ENCODE data around the gene ROBO2.

ROBO2 gene

DNA sequence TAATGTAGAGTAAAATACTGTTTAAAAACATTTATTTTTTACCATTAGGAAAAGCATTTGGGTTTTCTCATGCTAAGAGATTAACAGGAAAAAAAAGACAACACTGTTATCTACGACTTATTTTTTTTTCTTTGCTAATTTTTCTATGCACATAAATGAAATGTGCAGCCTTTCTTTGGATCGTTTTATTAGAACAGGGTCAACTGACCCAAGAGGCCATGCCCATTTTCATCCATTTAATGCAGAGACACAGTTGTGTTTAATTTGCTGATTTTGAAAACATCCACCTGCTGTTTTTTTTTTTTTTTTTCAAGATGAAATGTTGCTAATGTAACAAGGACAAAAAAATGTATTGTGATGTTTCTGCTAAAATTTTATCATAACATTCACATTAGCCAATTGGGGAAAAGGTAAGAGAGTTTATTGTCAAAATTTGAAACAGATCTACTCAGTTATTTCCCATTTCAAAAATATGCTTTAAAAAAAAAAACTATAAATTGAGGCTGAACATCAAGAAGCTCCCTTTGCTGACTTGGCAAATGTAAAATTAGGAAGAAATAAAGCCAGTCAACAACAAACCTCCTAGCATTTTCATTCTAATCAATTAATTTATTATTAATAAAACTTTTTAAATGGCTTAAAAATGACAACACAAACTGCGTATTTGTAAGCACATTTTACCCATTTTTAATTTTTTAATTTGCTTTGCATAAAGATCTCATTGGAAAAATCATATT is 485.2 kb downstream of the ROBO2 start:
- no peak for DNase-seq

DNA sequence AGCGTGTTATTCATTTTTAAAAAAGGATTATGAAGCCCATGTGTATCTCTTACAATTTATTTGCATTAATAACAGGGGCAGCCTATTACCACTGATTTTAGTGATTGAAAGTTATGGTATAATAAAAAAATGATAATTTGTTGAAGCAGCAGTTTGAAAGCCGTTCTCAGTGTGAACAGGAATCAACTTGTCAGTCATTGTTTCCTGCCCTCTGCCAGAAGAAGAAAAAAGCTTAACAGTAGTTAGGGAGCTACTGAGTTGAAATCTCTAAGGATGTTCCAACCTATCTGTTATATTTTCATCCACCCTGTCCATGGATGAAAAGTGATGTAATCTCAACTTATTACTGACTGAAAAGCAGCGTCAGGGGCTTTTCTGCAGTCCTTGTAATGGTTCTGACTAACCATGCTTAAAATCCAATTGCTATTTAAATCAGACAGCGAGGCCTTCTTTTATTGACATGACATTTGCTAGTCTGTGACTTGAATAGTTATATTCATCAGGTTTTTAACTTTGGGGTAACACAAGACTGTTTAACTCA is 486.7 kb downstream of the ROBO2 start:
- no peak for DNase-seq

DNA sequence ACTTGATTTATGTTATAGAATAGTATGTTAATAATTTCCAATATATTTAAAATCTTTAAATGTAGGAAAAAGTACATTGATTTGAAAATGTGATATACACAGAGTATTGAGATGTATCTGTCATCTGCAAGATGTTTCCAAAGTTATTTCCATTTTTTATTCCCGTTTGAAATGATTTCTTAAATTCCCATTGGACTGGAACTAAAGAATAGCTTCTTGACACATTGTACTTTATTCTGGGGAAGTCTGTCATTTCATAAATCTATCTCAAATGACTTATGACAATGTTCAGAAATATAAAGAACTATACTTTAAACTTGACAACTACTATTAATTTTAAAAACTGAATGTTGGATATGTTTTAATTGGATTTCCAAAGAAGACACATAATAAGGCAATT is 489.6 kb downstream of the ROBO2 start:
- no peak for DNase-seq

DNA sequence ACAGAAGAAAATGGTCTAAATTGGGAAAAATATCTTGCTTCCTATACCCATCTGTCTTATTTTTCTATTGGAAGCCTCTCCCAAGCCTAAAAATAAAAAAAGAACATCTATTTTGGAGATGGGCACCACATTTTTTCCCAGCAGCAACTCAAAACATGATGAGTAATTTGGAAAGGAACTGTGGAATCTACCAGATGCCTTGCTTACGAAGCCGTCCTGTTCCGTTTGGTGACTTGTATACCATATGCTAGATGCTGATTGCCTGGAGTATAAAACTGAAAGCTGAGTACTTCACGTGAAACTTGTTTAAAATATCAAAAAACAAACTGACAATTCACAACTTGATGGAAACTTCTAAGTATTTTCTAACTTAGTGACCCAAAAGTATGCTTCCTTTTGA is 491.0 kb downstream of the ROBO2 start:
- DNase-seq, result no peak

DNA sequence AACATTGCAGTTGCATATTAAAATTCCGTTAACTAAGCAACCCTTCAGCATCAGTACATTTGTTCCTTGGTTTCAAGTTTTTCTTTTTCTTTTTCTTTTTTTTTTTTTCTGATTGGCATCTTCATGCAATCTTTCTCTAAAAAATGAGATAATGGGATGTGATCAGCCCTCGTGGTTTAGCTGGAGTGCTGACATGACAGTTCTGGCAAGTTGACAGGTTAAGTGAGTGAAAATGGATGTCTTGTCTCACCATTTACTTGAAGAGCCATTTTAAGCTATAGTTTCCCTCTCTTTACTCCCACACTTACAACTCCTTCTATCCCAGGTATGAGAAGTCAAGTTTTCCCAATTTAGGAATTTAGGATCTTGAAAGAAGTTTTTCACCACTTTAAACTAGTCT is 495.2 kb downstream of the ROBO2 start:
- no peak for DNase-seq

DNA sequence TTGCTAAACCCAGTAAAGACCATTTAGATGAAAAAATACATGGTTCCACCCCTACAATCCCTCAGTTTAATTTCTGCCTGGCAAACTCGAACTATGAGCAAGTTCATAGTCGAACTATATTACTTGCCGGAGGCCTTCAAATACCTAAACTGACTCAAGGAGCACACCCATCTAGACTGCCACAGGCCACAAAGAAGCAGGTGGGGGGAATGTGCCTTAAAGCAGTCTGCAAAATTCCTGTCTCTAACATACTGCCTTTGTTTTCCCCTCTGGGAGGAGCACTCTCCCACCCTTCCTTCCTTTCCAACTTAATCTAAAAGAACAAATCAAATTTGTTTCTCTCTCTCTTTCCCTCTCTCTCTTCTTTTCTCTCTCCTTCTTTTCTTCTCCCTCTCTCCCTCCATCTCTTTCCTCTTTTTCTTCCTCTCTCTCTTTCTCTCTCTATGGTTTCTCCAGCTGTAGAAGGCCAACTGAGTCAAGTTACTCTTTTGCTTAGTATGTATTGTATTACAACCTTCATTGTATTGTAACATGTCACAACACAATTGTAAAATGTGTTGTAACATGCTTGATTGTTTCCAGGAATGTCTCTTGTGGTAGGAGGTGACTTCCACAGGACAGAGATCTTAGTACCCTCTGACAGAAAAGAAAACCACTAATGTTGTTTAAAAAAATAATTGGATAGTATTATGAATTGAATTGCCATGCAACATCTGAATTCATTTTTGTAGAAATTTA is 496.3 kb downstream of the ROBO2 start:
- DNase-seq, result no peak

DNA sequence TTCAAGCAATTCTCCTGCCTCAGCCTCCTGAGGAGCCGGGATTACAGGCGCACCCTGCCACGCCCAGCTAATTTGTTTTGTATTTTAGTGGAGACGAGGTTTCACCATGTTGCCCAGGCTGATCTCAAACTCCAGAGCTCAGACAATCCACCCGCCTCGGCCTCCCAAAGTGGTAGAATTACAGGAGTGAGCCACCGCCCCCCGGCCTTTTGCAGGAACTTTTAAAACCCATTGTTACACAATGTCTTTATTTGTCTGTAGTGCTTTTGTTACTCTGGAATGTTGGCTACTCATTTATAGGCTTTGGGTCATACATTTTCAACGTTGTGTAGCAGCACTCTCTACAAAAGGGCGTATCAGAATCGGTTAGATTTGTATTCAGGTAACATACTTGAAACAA is 499.1 kb downstream of the ROBO2 start:
- no peak for DNase-seq

DNA sequence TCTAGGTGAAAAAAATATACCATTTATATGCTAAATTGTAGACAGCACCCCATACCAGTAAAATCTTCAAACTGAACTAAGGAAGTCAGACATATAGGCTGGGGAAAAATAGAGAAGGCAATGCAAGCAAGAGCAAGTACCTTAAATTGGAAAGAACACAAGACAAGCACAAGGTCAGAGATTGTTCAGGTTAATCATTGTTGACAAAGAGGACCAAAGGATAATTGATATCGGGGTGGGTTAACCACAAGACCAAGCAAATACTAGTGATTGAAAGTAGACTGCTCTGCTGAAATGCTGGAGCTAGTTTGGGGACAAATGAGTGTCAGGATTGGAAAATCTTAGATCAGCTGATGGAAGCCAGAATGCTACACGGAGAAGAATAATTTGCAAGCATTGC is 499.8 kb downstream of the ROBO2 start:
- no peak for DNase-seq

DNA sequence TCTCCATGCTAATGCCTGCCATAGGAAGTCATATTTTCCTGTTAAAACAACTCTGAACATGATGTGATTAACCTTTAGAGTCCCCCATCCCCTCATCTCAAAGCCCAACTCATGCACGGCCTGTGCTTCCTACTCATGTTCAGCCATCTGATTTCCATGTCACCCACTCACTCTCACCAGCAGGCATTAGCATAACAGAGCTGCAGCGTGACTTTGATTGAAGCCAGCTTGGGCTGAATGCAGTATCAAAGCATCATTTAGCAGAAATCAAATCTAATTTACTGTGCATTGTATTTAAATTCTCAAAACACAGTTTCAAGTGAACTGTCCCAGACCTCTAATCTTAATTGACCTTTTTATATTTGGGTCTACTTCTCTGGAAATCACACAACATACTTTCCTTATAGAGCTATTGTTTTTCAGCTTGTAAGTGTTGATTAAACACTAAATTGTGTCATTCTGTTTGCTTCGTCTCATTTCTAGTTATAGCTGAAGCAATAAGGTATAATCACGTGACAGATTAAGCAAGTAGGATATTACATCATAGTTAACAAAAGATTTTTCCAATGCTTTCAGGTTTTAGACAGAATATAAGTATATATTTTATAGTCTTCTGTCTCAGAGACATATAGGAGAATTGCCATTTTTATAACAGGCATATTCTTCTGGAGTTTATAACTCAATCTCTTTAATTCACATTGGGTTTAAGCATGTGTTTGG is 501.5 kb downstream of the ROBO2 start:
- no peak for DNase-seq

DNA sequence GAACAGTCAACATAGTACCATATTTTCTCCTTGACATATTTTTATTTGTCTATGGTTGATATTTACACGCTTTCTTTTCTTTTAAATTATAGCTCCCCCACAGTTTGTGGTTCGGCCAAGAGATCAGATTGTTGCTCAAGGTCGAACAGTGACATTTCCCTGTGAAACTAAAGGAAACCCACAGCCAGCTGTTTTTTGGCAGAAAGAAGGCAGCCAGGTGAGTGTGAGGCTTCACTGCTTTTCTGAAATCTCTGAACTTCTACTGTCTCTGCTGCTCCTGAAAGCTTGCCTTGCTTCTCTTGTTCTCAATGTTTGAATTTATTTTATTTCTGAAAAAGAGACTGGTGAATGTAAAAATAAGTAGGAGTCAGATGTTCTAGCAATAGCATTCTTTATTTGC is 506.3 kb downstream of the ROBO2 start:
- DNase-seq, result no peak

DNA sequence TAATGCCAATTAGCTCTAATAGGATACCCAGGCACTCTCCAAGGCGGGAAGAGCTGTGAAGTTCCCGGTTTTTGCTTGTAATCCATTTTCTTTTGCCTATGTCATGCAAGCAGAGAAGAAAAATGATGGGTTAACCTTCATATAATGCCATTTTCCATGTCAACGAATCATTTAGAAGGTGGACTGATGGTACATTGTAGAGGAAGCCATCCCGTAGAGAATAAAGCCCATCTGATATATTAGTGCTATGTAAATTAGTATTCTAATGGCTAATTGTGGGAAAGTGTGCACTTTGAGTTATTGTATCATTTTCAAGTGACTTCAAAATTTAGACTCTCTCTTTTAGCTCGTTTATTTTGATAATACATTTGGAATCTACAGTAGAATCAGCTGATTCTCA is 509.1 kb downstream of the ROBO2 start:
- DNase-seq, result no peak

DNA sequence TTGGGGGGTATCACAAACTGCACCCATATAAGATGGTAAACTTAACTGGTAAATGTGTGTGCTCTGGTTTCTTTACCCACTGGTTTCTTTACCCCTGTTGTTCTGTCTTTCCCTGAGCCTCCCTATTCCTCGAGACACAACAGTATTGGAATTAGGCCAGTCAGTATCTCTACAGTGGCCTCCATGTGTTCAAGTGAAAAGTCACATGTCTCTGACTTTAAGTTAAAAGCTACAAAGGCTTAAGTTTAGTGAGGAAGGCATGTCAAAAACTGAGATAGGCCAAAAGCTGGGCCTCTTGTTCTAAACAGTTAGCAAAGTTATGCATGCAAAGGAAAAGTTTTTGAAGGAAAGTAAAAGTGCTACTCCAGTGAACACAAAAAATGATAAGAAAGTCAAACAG is 513.3 kb downstream of the ROBO2 start:
- no peak for DNase-seq

DNA sequence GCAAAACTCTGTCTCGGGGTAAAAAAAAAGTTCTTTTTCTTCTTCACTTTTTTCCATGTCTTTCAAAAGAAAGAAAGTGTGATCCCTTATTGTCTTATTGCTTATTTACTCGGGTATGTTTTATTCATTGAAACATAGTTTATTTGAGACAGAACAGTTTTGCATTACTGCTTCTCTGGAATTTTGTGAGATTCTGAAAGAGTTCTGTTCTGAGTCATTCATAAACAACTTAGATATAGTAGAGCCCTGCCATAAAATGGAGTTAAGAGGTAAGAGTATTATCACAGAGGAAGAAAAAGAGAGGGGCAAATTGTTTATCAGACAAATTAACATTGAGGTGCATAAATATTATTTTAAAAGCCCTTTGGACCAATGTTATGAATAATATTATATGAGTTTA is 522.2 kb downstream of the ROBO2 start:
- DNase-seq, result no peak

DNA sequence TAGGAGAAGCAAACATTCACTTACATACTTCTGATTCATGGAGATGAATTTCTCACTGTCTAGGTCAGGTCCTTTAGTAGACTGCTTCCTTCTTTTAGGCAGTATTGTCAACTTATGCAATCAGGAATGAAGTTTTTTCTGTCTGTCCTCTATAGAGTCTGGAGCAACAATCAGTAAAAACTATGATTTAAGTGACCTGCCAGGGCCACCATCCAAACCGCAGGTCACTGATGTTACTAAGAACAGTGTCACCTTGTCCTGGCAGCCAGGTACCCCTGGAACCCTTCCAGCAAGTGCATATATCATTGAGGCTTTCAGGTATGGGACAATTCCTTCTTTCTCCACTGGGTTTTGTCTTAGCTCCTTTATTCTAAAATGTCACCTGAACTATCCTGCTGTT is 523.1 kb downstream of the ROBO2 start:
- no peak for DNase-seq

DNA sequence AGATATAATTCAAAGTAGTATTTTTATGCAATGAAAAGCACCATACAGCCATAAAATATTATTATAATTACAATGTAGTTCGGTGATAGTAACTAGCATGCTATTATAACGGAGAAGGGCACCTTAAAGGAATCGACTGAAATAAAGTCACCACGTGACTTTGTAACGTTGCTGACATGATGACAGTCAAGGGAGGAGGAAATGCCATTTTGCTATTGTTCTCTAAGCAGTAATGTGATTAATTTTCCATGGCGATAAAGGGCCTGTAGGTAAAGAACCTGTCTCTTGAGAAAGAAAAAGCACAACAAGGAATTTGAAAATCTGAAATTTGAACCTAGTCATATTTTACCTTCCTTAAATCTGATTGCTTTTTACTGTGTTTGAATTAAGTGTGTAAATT is 526.2 kb downstream of the ROBO2 start:
- DNase-seq, result no peak

DNA sequence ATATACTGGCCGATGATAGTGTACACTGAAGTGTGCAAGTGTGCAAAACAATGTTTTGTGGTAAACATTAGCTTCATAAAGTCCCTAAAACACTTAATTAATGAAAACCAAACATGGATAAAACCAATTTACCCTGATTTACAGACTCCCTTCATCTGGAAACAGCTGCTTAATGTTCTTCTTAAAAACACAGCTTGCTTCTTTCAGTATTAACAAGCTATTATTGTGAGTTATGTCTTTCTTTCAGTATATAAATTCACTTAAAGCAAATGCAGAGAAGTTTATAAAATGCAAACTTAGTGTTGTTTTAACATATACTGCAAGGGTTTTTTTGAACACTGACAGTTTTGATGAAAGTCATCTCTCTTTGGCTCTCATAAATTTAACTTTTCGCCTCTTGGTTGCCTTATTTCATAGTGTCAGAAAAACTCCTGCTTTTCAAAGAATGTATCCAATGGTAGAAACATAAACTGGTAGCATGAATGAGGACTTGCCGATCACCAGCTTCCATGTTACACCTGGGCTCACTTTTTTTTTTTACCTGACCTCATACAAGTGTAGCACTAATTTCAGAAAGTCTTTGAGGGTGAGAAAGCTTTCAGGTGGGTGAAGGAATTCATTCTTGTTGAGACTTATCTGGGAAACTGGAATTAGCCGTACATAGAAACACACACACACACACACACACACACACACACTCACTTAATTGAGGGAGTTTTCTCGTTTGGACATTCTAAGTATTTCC is 532.2 kb downstream of the ROBO2 start:
- DNase-seq, result no peak

DNA sequence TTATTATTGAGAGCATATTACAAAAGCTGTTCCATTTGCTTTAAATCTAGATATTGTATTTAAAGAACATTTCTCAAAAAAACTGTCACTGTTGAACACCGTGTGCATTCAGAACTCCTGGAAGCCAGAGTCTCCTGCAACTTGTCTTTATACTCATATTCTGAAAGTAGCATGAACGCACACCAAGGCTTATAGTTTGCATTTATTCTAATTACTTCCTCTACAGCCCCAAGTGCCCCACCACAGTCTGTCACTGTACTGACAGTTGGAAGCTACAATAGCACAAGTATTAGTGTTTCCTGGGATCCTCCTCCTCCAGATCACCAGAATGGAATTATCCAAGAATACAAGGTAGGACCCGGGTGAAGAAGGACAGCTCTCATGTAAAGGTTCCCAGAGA is 537.4 kb downstream of the ROBO2 start:
- DNase-seq, result no peak

DNA sequence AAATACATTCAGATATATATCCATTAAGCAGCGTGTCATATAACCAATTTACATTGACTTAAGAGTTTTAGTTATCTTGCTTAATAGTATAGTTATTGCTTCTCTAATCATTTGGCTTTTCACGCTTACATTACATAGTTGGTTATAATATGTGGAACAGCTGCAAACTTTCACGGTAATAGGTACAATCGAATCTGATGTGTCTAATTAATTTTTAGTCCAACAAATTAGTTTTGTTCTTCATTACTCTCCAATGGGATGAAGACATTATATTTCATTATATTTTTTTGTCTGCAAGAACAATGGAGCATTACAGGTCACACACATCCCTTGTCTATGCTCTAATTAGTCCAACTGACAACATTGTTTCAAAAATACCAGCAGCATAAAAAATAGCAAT is 546.3 kb downstream of the ROBO2 start:
- no peak for DNase-seq

DNA sequence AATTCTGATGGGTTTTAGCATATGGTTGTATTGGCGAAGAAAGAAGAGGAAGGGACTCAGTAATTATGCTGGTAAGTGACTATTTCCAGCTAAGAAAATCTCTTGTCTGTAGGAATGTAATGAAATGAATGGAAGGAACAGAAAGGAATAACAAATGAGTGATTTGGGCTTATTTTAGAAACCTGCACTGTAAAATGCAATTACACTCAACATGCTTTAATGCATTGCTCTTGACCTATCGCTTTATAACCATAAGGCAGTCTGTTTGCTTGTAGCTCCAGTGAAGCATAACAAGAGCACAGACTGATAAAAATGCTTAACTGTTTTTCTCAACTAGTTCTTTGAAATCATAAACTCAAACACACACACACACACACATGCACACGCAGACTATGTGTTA is 549.0 kb downstream of the ROBO2 start:
- DNase-seq, result no peak

DNA sequence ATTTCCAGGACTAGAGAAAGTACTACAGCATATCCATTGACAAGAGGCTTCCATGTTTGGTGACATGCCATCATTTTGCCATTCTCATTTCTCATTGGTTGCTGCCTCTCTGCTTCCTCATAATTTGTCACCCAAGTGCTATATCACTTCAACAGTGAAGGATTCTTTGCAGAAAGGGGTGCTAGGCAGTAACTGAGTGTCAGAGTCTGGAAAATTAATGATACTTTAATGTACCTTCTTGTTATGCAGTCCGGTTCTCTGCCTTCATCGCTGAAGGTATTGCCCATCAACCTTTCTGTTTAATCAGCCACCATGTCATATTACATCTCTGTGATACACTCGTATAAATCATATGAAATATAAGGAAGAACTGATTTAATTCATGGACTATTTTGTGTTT is 550.3 kb downstream of the ROBO2 start:
- DNase-seq, result no peak

DNA sequence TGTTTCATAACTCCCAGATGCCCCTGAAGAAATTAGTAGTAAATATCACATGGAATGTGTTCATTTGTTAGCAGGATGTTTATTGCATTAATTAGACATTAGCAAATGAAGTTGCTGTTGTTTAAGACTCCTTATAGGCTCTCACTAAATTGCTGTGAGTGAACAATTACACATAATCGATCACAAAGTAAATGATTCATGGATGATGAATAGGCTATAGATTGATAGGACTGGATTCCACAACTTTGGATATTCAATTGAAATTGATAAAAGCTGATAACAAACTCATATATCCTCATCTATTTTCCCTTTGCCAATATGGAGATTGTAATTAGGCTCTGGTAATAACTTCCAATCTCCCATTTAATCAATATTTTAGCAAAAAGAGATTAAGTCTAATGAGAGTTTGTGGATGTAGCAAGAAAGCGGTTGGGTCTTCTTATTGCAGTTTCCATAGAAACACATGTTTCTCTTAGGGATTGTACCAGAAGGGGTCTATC is 555.5 kb downstream of the ROBO2 start:
- DNase-seq, result no peak

DNA sequence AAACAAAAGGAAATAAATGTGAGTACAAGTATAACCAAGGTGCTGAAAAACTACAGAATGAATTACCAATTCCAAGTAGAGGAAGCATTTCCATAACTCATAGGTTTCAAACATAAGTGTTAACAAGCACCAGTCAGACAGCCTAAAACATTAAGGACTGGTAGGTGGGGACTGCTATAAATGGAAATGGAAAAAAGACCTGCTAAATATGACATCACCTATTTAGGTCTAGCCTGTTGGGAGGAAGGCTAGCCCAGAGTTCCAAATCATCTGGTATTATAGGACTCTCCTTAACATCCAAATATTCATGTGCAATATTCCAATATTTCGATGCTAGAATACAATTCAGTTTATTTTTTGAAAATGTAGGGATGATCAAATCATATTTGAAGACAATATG is 560.0 kb downstream of the ROBO2 start:
- DNase-seq, result no peak

DNA sequence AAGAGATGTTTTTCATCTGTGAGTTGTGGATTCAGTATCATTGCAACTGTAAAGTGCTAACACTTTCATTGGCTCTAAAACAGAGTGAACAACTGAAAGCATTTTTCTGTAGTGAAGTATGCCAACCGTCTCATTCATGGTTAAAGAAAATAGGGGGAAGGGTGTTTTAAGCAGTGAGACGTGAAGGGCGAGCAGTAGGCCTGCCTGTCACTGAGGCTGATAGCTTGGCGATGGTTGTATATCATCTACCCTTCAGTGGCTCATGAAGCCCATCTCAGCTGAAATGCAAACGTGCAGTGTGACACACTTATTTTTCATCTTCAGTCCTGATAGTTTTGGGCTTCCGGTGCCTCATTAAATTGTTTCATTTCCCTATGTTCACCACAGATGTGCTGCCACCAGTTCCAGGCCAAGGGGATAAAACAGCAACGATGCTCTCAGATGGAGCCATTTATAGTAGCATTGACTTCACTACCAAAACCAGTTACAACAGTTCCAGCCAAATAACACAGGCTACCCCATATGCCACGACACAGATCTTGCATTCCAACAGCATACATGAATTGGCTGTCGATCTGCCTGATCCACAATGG is 562.0 kb downstream of the ROBO2 start:
- DNase-seq, result no peak

Measured in DMS153 (cell line).